Measurements from ENCODE around the gene BUB3. TPM values are rescaled to one million over a fixed set of nuclear protein-coding genes. Genes with fewer than 3 reads are reported as not detected.

BUB3 gene
- total and polyA plus RNA-seq, 8 donors, result 33.4 to 160 (median 62.4) TPM

DNA sequence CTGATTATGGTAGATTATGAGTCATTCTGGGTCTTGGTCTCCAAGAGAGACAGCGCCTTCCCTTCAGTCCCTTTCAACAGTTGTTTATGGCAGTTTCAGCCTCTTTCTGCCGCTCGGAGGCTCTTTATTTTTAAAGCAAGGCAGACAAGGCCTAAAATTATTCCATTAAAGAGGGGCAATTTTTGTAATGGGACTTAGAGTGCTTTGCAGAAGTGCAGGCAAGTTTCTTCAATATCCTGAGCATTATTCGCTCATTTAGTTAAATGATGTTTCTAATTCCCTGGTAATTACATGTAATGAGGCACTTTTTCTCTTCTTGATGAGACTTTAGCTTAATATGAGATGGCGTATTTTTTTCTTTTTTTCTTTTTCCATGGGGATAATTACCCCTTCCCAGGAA, 33.6 kb downstream of the BUB3 start:
- Histone ChIP-seq H3K27me3 (no peaks in the 10 kb centered on the region), H3K9me3 (peaks cover 0 to 27% (median 15%) of the 10 kb centered on the region in 4 donors), H3K4me1 (no peaks in the 10 kb centered on the region), H3K4me3 (no peak overlapping the region), H3K36me3 (peaks cover 0 to 47% (median 27%) of the 10 kb centered on the region in 4 donors), H3K27ac (no peak overlapping the region)
- DNase-seq, result no peak
- 96 to 99% (median 98%) methylated on average over 5 of the region's 5 CpGs for WGBS, 5 donors
- intact Hi-C loops (cut with DNase I; ENCODE audit: low total_unique reads), result no loop called here
- TF ChIP-seq POLR2AphosphoS5 (IDR thresholded peaks at IDR 0.05) (no peak), EP300 (IDR thresholded peaks at IDR 0.05) (no peak), CTCF (IDR thresholded peaks at IDR 0.05) (no peak), POLR2A (IDR thresholded peaks at IDR 0.05) (no peak)

DNA sequence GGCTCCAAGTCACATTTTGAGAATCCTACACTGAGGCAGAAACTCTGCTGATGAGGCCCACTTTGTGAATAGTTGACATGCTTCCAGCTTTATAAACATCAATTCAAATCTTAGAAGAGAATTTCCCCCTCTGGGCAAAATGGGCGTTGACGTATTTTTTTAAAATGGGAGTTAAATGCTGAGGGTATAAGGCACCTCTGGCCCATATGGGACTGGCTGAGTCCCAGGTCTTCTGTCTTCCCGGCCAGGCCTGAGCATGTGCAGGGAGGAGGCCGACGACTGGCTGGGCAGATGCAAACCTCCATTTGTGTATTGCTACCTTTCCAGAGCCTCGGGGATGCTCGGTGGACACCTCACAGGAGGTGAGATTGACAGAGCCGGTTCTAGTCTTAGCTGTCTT, 37.7 kb downstream of the BUB3 start:
- 85 to 93% (median 90%) methylated on average over 8 of the region's 8 CpGs for WGBS, 5 donors
- Histone ChIP-seq H3K4me3 (no peak overlapping the region), H3K9me3 (no peaks in the 10 kb centered on the region), H3K4me1 (no peaks in the 10 kb centered on the region), H3K27ac (no peak overlapping the region), H3K27me3 (no peaks in the 10 kb centered on the region), H3K36me3 (peaks cover 0 to 25% (median 15%) of the 10 kb centered on the region in 4 donors)
- TF ChIP-seq POLR2AphosphoS5 (IDR thresholded peaks at IDR 0.05), result no peak
- TF ChIP-seq CTCF (IDR thresholded peaks at IDR 0.05), result no peak
- TF ChIP-seq EP300 (IDR thresholded peaks at IDR 0.05), result no peak
- TF ChIP-seq POLR2A (IDR thresholded peaks at IDR 0.05), result no peak
- intact Hi-C loops (cut with DNase I; ENCODE audit: low total_unique reads), result no loop called here
- DNase-seq, result no peak

- 93 to 97% (median 96%) methylated on average over 9 of the region's 9 CpGs for WGBS, 5 donors
- H3K4me1 ChIP-seq, result no peaks in the 10 kb centered on the region
- TF ChIP-seq POLR2A (IDR thresholded peaks at IDR 0.05) (no peak), CTCF (IDR thresholded peaks at IDR 0.05) (no peak), EP300 (IDR thresholded peaks at IDR 0.05) (no peak), POLR2AphosphoS5 (IDR thresholded peaks at IDR 0.05) (no peak)
- H3K36me3 ChIP-seq, result peaks cover 0 to 20% (median 12%) of the 10 kb centered on the region in 4 donors
- H3K4me3 ChIP-seq, result no peak overlapping the region
- H3K27ac ChIP-seq, result no peak overlapping the region
- H3K27me3 ChIP-seq, result no peaks in the 10 kb centered on the region
- no peaks in the 10 kb centered on the region for H3K9me3 ChIP-seq
- intact Hi-C loops (cut with DNase I; ENCODE audit: low total_unique reads), result no loop called here
- no peak for DNase-seq
Measured at GRCh38 chr10:123194056-123194455, 39.9 kb downstream of the BUB3 start.

- peaks cover 0 to 3% (median 0%) of the 10 kb centered on the region in 4 donors for H3K4me1 ChIP-seq
- H3K4me3 ChIP-seq, result no peak overlapping the region
- H3K27ac ChIP-seq, result no peak overlapping the region
- H3K36me3 ChIP-seq, result no peaks in the 10 kb centered on the region
- no peaks in the 10 kb centered on the region for H3K27me3 ChIP-seq
- WGBS, 5 donors, result 70 to 87% (median 71%) methylated on average over 6 of the region's 6 CpGs
- no peak for DNase-seq
- intact Hi-C loops (cut with DNase I; ENCODE audit: low total_unique reads), result no loop called here
- H3K9me3 ChIP-seq, result no peaks in the 10 kb centered on the region
- no peak for TF ChIP-seq POLR2AphosphoS5 (IDR thresholded peaks at IDR 0.05)
- no peak for TF ChIP-seq CTCF (IDR thresholded peaks at IDR 0.05)
- no peak for TF ChIP-seq EP300 (IDR thresholded peaks at IDR 0.05)
- TF ChIP-seq POLR2A (IDR thresholded peaks at IDR 0.05), result no peak
Measured at GRCh38 chr10:123200531-123200930, 46.3 kb downstream of the BUB3 start.

Data from stomach (tissue), 9 donors.